WTC11 (cell line): ENCODE data around the gene MICAL3. TPM values are rescaled to one million over a fixed set of nuclear protein-coding genes. Genes with fewer than 3 reads are reported as not detected.

ENCODE experiments used
- ATAC-seq: fragments of 200-7000 bp; cut with Tn5 transposase; 2 replicates; pipeline ENCODE4 v1.10.0; 2021; ENCODE audit warnings: mild to moderate bottlenecking, moderate library complexity
- CTCF ChIA-PET: fragments of 300-600 bp; sonication (Branson Sonifier 250); formaldehyde crosslinking; loops from one replicate; lab custom pipeline; 2021; ENCODE audit warnings: antibody characterized with exemption; lab: Charles Lee
- POLR2A ChIA-PET: fragments of 350-600 bp; sonication (Branson Sonifier 250); formaldehyde crosslinking; loops from one replicate; lab custom pipeline; 2021; ENCODE audit warnings: antibody characterized with exemption; lab: Charles Lee
- DNase-seq: peaks from one replicate; pipeline ENCODE4 v3.0.0; 2021; ENCODE audit warnings: low spot score
- H3K27ac Mint-ChIP-seq: 2 replicates; pipeline ENCODE4 v1.8.0; 2021; ENCODE audit warnings: mixed read lengths
- H3K27me3 Mint-ChIP-seq: 2 replicates; pipeline ENCODE4 v1.8.0; 2021; ENCODE audit warnings: low read depth, mild to moderate bottlenecking, moderate library complexity, mixed read lengths
- H3K36me3 Mint-ChIP-seq: 2 replicates; pipeline ENCODE4 v1.8.0; 2021; ENCODE audit warnings: mixed read lengths
- H3K4me1 Mint-ChIP-seq: 2 replicates; pipeline ENCODE4 v1.8.0; 2022; ENCODE audit warnings: mixed read lengths
- H3K4me3 Mint-ChIP-seq: 2 replicates; pipeline ENCODE4 v1.8.0; 2021; ENCODE audit warnings: mild to moderate bottlenecking, moderate library complexity, mixed read lengths
- H3K9me3 Mint-ChIP-seq: 2 replicates; pipeline ENCODE4 v1.8.0; 2021; ENCODE audit warnings: mixed read lengths
- ATF1 ChIP-seq: sonication (generic); formaldehyde crosslinking; IDR thresholded peaks from 2 replicates; pipeline ENCODE4 v1.8.1; 2023; ENCODE audit warnings: mild to moderate bottlenecking, moderate library complexity, missing genetic modification reagents
- CREM ChIP-seq: sonication (generic); formaldehyde crosslinking; IDR thresholded peaks from 2 replicates; pipeline ENCODE4 v1.8.1; 2022; ENCODE audit warnings: mild to moderate bottlenecking, missing genetic modification reagents, moderate library complexity
- EMX1 ChIP-seq: fragments of 250-450 bp; sonication (Bioruptor Pico); IDR thresholded peaks from 2 replicates; pipeline ENCODE4 v1.8.0; 2021; ENCODE audit warnings: mild to moderate bottlenecking
- ESRRA ChIP-seq: sonication (generic); formaldehyde crosslinking; IDR thresholded peaks from 2 replicates; pipeline ENCODE4 v1.8.1; 2022; ENCODE audit warnings: mild to moderate bottlenecking, missing genetic modification reagents, borderline replicate concordance
- GTF2I ChIP-seq: fragments of 250-450 bp; sonication (Bioruptor Pico); conservative IDR thresholded peaks from 2 replicates; pipeline ENCODE4 v1.4.0; 2021; ENCODE audit warnings: mild to moderate bottlenecking
- MXD4 ChIP-seq: fragments of 250-450 bp; sonication (Bioruptor Pico); IDR thresholded peaks from 2 replicates; pipeline ENCODE4 v1.8.0; 2021; ENCODE audit warnings: mild to moderate bottlenecking, moderate library complexity, borderline replicate concordance
- NFE2L1 ChIP-seq: sonication (generic); formaldehyde crosslinking; IDR thresholded peaks from 2 replicates; pipeline ENCODE4 v1.8.1; 2023; ENCODE audit warnings: missing genetic modification reagents
- NR2C2 ChIP-seq: sonication (generic); formaldehyde crosslinking; IDR thresholded peaks from 2 replicates; pipeline ENCODE4 v1.8.0; 2022; ENCODE audit warnings: mild to moderate bottlenecking, missing genetic modification reagents
- RORB ChIP-seq: fragments of 250-450 bp; sonication (Bioruptor Pico); IDR thresholded peaks from 2 replicates; pipeline ENCODE4 v1.9.0; 2021; ENCODE audit warnings: mild to moderate bottlenecking
- SMAD4 ChIP-seq: sonication (generic); formaldehyde crosslinking; IDR thresholded peaks from 2 replicates; pipeline ENCODE4 v1.8.0; 2022; ENCODE audit warnings: mild to moderate bottlenecking, missing genetic modification reagents
- ZBTB21 ChIP-seq: sonication (generic); formaldehyde crosslinking; IDR thresholded peaks from 2 replicates; pipeline ENCODE4 v1.8.1; 2023; ENCODE audit warnings: mild to moderate bottlenecking, missing genetic modification reagents, borderline replicate concordance
- ZNF121 ChIP-seq: sonication (generic); formaldehyde crosslinking; IDR thresholded peaks from 2 replicates; pipeline ENCODE4 v1.8.0; 2023; ENCODE audit warnings: missing genetic modification reagents
- ZNF138 ChIP-seq: sonication (generic); formaldehyde crosslinking; conservative IDR thresholded peaks from 2 replicates; pipeline ENCODE4 v1.8.1; 2022; ENCODE audit warnings: mild to moderate bottlenecking, moderate library complexity, missing genetic modification reagents
- ZNF232 ChIP-seq: sonication (generic); formaldehyde crosslinking; IDR thresholded peaks from 2 replicates; pipeline ENCODE4 v1.8.0; 2022; ENCODE audit warnings: mild to moderate bottlenecking, missing genetic modification reagents
- ZNF396 ChIP-seq: fragments of 250-450 bp; sonication (Bioruptor Pico); IDR thresholded peaks from 2 replicates; pipeline ENCODE4 v1.8.0; 2021; ENCODE audit warnings: mild to moderate bottlenecking, moderate library complexity, borderline replicate concordance
- ZNF423 ChIP-seq: fragments of 250-450 bp; sonication (Bioruptor Pico); IDR thresholded peaks from 2 replicates; pipeline ENCODE4 v2.1.2; 2022; ENCODE audit warnings: mild to moderate bottlenecking, moderate library complexity
- total RNA-seq: library from RNA; stranded (reverse); gene quantifications from 3 replicates; pipeline ENCODE4 v1.2.3, GENCODE V29; 2021
- TF ChIP-seq, protein P1 (sequence below): sonication (generic); formaldehyde crosslinking; IDR thresholded peaks from 2 replicates; pipeline ENCODE4 v1.8.1; 2023; ENCODE audit warnings: mild to moderate bottlenecking, missing genetic modification reagents
- TF ChIP-seq, protein P2 (sequence below): fragments of 250-450 bp; sonication (Bioruptor Pico); IDR thresholded peaks from 2 replicates; pipeline ENCODE4 v1.9.0; 2021; ENCODE audit warnings: mild to moderate bottlenecking
- TF ChIP-seq, protein P3 (sequence below): sonication (generic); formaldehyde crosslinking; IDR thresholded peaks from 2 replicates; pipeline ENCODE4 v1.8.0; 2022; ENCODE audit warnings: missing genetic modification reagents
- TF ChIP-seq, protein P4 (sequence below): fragments of 250-450 bp; sonication (Bioruptor Pico); conservative IDR thresholded peaks from 2 replicates; pipeline ENCODE4 v1.9.0; 2021; ENCODE audit warnings: mild to moderate bottlenecking
- TF ChIP-seq, protein P5 (sequence below): fragments of 250-450 bp; sonication (Bioruptor Pico); IDR thresholded peaks from 2 replicates; pipeline ENCODE4 v1.9.0; 2021; ENCODE audit warnings: mild to moderate bottlenecking, borderline replicate concordance
- TF ChIP-seq, protein P6 (sequence below): sonication (generic); formaldehyde crosslinking; IDR thresholded peaks from 2 replicates; pipeline ENCODE4 v1.8.1; 2022; ENCODE audit warnings: mild to moderate bottlenecking, moderate library complexity, missing genetic modification reagents

The MICAL3 gene
- total RNA-seq, 1 experiment from 2014 or later: 41.2 TPM

DNA sequence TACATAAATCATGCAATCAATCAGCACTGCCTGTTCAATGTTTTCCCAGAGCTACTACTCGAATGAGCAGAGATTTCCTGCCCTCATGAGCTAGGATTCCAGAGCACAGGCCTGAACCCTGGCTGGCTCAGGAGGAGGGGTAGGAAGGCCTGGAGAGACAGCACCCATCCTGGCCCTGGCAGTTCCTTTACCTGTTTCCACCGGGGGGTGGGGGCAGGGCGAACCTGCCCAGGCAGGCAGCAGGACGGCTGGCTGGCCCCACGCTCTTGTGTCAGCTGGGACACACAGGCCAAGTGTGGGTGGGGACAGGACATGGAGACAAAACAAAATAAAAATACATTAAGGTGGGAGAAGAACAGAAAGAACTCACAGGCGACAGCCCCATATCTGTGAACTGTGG lies 140.3 kb downstream of the MICAL3 start (continued):
- TF ChIP-seq, protein P1, sequence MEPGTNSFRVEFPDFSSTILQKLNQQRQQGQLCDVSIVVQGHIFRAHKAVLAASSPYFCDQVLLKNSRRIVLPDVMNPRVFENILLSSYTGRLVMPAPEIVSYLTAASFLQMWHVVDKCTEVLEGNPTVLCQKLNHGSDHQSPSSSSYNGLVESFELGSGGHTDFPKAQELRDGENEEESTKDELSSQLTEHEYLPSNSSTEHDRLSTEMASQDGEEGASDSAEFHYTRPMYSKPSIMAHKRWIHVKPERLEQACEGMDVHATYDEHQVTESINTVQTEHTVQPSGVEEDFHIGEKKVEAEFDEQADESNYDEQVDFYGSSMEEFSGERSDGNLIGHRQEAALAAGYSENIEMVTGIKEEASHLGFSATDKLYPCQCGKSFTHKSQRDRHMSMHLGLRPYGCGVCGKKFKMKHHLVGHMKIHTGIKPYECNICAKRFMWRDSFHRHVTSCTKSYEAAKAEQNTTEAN (CRISPR knock-in tag): no peak
- TF ChIP-seq RORB (CRISPR knock-in tag): no peak

DNA sequence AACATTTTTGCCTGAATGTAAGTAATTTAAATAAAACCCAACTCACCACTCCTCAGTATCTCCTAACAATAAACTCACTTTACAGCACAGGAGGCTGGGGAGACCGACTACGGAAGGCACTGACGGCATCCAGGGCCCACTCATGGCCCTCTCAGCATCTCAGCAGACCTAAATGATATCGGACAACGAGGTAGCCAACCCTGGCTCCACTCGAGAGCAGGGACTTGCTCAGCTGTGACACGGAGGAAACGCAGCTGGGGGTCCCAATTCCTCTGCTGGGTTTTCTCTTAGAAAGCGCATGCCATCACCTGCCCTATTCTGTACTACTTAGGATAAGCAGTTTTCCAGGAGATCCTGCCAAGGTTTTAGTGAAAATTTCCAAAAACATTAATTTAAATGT lies 141.0 kb downstream of the MICAL3 start:
- H3K4me1 Mint-ChIP-seq: no peaks in the 10 kb centered on the region
- H3K9me3 Mint-ChIP-seq: no peaks in the 10 kb centered on the region
- no peak for DNase-seq
- no peak overlapping the region for H3K4me3 Mint-ChIP-seq
- POLR2A ChIA-PET: no interaction called here
- TF ChIP-seq ZBTB21 (CRISPR knock-in tag) (no peak), ZNF396 (CRISPR knock-in tag) (no peak), EMX1 (no peak), ZNF121 (CRISPR knock-in tag) (no peak), SMAD4 (CRISPR knock-in tag) (no peak), NFE2L1 (CRISPR knock-in tag) (no peak), ATF1 (CRISPR knock-in tag) (no peak), CREM (CRISPR knock-in tag) (no peak), ZNF423 (no peak), ZNF138 (CRISPR knock-in tag) (no peak), NR2C2 (CRISPR knock-in tag) (no peak), MXD4 (CRISPR knock-in tag) (no peak), ZNF232 (CRISPR knock-in tag) (no peak), ESRRA (CRISPR knock-in tag) (no peak), GTF2I (CRISPR knock-in tag) (no peak)
- TF ChIP-seq, protein P2, sequence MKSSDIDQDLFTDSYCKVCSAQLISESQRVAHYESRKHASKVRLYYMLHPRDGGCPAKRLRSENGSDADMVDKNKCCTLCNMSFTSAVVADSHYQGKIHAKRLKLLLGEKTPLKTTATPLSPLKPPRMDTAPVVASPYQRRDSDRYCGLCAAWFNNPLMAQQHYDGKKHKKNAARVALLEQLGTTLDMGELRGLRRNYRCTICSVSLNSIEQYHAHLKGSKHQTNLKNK (CRISPR knock-in tag): no peak
- TF ChIP-seq, protein P3, sequence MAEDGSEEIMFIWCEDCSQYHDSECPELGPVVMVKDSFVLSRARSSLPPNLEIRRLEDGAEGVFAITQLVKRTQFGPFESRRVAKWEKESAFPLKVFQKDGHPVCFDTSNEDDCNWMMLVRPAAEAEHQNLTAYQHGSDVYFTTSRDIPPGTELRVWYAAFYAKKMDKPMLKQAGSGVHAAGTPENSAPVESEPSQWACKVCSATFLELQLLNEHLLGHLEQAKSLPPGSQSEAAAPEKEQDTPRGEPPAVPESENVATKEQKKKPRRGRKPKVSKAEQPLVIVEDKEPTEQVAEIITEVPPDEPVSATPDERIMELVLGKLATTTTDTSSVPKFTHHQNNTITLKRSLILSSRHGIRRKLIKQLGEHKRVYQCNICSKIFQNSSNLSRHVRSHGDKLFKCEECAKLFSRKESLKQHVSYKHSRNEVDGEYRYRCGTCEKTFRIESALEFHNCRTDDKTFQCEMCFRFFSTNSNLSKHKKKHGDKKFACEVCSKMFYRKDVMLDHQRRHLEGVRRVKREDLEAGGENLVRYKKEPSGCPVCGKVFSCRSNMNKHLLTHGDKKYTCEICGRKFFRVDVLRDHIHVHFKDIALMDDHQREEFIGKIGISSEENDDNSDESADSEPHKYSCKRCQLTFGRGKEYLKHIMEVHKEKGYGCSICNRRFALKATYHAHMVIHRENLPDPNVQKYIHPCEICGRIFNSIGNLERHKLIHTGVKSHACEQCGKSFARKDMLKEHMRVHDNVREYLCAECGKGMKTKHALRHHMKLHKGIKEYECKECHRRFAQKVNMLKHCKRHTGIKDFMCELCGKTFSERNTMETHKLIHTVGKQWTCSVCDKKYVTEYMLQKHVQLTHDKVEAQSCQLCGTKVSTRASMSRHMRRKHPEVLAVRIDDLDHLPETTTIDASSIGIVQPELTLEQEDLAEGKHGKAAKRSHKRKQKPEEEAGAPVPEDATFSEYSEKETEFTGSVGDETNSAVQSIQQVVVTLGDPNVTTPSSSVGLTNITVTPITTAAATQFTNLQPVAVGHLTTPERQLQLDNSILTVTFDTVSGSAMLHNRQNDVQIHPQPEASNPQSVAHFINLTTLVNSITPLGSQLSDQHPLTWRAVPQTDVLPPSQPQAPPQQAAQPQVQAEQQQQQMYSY (CRISPR knock-in tag): no peak
- TF ChIP-seq, protein P4, sequence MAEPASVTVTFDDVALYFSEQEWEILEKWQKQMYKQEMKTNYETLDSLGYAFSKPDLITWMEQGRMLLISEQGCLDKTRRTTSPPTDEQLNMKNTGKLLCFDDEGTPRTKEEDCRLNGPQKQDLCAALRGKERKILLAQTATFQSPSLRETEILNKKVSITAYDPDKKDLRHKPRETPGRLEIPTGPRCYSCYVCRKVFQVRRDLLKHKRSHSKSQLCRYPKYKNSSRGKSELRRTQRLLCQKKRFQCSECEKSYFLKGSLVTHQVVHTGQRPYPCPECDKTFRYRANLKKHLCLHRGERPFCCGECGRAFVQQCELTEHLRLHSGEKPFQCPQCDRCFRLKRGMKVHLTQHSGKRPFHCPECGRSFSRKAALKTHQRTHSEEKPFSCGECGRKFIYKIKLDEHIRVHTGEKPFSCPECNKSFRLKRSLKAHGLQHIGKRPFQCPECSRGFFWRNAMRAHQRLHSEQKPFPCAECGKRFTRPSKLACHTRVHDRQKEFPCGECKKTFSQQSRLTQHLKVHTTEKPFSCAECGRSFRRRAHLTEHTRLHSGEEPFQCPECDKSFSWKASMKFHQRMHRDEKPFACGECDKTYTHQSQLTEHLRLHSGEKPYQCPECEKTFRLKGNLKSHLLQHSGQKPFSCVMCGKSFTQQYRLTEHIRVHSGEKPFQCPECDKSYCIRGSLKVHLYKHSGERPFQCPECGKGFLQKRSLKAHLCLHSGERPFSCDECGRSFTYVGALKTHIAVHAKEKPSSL (CRISPR knock-in tag): no peak
- TF ChIP-seq, protein P5, sequence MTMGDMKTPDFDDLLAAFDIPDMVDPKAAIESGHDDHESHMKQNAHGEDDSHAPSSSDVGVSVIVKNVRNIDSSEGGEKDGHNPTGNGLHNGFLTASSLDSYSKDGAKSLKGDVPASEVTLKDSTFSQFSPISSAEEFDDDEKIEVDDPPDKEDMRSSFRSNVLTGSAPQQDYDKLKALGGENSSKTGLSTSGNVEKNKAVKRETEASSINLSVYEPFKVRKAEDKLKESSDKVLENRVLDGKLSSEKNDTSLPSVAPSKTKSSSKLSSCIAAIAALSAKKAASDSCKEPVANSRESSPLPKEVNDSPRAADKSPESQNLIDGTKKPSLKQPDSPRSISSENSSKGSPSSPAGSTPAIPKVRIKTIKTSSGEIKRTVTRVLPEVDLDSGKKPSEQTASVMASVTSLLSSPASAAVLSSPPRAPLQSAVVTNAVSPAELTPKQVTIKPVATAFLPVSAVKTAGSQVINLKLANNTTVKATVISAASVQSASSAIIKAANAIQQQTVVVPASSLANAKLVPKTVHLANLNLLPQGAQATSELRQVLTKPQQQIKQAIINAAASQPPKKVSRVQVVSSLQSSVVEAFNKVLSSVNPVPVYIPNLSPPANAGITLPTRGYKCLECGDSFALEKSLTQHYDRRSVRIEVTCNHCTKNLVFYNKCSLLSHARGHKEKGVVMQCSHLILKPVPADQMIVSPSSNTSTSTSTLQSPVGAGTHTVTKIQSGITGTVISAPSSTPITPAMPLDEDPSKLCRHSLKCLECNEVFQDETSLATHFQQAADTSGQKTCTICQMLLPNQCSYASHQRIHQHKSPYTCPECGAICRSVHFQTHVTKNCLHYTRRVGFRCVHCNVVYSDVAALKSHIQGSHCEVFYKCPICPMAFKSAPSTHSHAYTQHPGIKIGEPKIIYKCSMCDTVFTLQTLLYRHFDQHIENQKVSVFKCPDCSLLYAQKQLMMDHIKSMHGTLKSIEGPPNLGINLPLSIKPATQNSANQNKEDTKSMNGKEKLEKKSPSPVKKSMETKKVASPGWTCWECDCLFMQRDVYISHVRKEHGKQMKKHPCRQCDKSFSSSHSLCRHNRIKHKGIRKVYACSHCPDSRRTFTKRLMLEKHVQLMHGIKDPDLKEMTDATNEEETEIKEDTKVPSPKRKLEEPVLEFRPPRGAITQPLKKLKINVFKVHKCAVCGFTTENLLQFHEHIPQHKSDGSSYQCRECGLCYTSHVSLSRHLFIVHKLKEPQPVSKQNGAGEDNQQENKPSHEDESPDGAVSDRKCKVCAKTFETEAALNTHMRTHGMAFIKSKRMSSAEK: no peak
- TF ChIP-seq, protein P6, sequence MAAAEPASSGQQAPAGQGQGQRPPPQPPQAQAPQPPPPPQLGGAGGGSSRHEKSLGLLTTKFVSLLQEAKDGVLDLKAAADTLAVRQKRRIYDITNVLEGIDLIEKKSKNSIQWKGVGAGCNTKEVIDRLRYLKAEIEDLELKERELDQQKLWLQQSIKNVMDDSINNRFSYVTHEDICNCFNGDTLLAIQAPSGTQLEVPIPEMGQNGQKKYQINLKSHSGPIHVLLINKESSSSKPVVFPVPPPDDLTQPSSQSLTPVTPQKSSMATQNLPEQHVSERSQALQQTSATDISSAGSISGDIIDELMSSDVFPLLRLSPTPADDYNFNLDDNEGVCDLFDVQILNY (CRISPR knock-in tag): no peak
- peaks cover 42% of the 10 kb centered on the region for H3K36me3 Mint-ChIP-seq
- peaks cover 46% of the 10 kb centered on the region for H3K27me3 Mint-ChIP-seq
- H3K27ac Mint-ChIP-seq: no peak overlapping the region
- CTCF ChIA-PET: interaction anchor here (1.2 kb wide), 1 partner anchor 49 kb away, joined by 3 read pairs; no protein-coding TSS in a partner anchor
- ATAC-seq: no peak
